H1 (cell line): Measurements from ENCODE around the gene SRSF1. TPM values are rescaled to one million over a fixed set of nuclear protein-coding genes. Genes with fewer than 3 reads are reported as not detected.

Source experiments
- CHD7 ChIP-seq: fragments of 300-600 bp; sonication (generic); IDR thresholded peaks from 2 replicates; pipeline ENCODE4 v1.7.1; 2012; ENCODE audit warnings: low read length, moderate library complexity, mild to moderate bottlenecking, inconsistent platforms; ENCODE audit not compliant: insufficient replicate concordance
- KDM1A ChIP-seq: fragments of 200-600, 300-600 bp; sonication (generic); IDR thresholded peaks from 2 replicates; pipeline ENCODE4 v1.7.1; 2016; ENCODE audit warnings: mild to moderate bottlenecking, low read length, borderline replicate concordance
- POU5F1 ChIP-seq: IDR thresholded peaks from 2 replicates; pipeline ENCODE4 v1.6.1; 2011; ENCODE audit warnings: low read depth, mild to moderate bottlenecking, low read length, moderate library complexity
- polyA plus RNA-seq, 7 experiments: library from polyadenylated mRNA; depleted of rRNA in 3 of 7; stranded (reverse) in 5 of 7; unstranded in 2 of 7; fragments of >200 nt in 5 of 7; fragments of 200-250 nt in 2 of 7; gene quantifications; 1 replicate in 5 of 7; 2 replicates in 1 of 7; 4 replicates in 1 of 7; pipeline versions ENCODE4 v1.2.1 to v1.2.3, GENCODE V29; 2011 to 2013; ENCODE audit warnings: missing spikeins in 2 of 7, mixed read lengths in 2 of 7
- total RNA-seq: library from RNA; stranded (reverse); fragmentation: NEBNext Ultra II Directional; extraction: Animal tissue kit (Norgen Biotek cat#: 25700); gene quantifications from 2 replicates; pipeline ENCODE4 v1.2.1, GENCODE V29; 2021

SRSF1 gene
- total and polyA plus RNA-seq, 2 of the 8 experiments (the other 6 are each of a cell fraction or from before 2014, with no cell fraction given), result 149 to 429 TPM

GRCh38 chr17:57957120-57957850 lies 49.8 kb downstream of the SRSF1 start (continued):
- TF ChIP-seq CHD7 (no peak), POU5F1 (no peak), KDM1A (no peak)
- TF ChIP-seq, all 59 proteins: peak for 0
